Measurements from ENCODE around the gene NTM. TPM values are rescaled to one million over a fixed set of nuclear protein-coding genes. Genes with fewer than 3 reads are reported as not detected.

The NTM gene
- total RNA-seq, 1 experiment from 2014 or later = 9.9 TPM

GRCh38 chr11:131375421-131375820 lies 5.0 kb downstream of the NTM start:
- H4K91ac ChIP-seq (ENCODE audit: insufficient read length, low read depth, low read length) = no peak overlapping the region
- H3K4me2 ChIP-seq (ENCODE audit: insufficient read depth, insufficient read length, low read length) = no peak overlapping the region
- Mint-ChIP-seq H3K27ac (no peak overlapping the region), H3K9me3 (no peaks in the 10 kb centered on the region), H3K36me3 (ENCODE audit: insufficient read depth in 1 of 3, low read depth in 3 of 3) (no peaks in the 10 kb centered on the region), H3K27me3 (ENCODE audit: low read depth) (peaks cover 5% of the 10 kb centered on the region), H3K4me3 (no peak overlapping the region), H3K4me1 (peaks cover 17 to 23% of the 10 kb centered on the region in 2 experiments)
- no peaks in the 10 kb centered on the region for H3K79me1 ChIP-seq (ENCODE audit: insufficient read depth, low read depth, low read length, poor library complexity, severe bottlenecking)
- no peaks in the 10 kb centered on the region for H3K9me3 ChIP-seq (ENCODE audit: control insufficient read depth, low read depth, low read length)
- H3K23me2 ChIP-seq (ENCODE audit: insufficient read length, low read depth, low read length, poor library complexity, severe bottlenecking) = no peaks in the 10 kb centered on the region
- H4K20me1 ChIP-seq (ENCODE audit: control insufficient read depth, insufficient read depth, insufficient read length) = no peaks in the 10 kb centered on the region
- no peak overlapping the region for H2BK20ac ChIP-seq (ENCODE audit: low read depth, low read length, poor library complexity, severe bottlenecking)
- H3K14ac ChIP-seq (ENCODE audit: insufficient read depth, low read length) = no peak overlapping the region
- no peak overlapping the region for H4K8ac ChIP-seq (replicated peaks; ENCODE audit: insufficient read length, low read depth, low read length)
- no peak for DNase-seq
- H3K9ac ChIP-seq (ENCODE audit: extremely low read depth, insufficient read length, low read length) = no peak overlapping the region
- no peak for TF ChIP-seq CTCF (conservative IDR thresholded peaks at IDR 0.05)
- H3K23ac ChIP-seq (ENCODE audit: insufficient read length, low read depth, low read length) = no peak overlapping the region
- H3K4me1 ChIP-seq (ENCODE audit: insufficient read depth, low read length) = peaks cover 16% of the 10 kb centered on the region; the same call in 1 of the 2 replicates
- H3K27ac ChIP-seq (ENCODE audit: insufficient read length, low read depth, low read length) = no peak overlapping the region
- WGBS (ENCODE audit: extremely low coverage, insufficient read length, low lambda C conversion rate) = no CpG with 5 or more reads among the region's 4 CpGs
- no peak overlapping the region for H4K5ac ChIP-seq (ENCODE audit: insufficient read length, low read depth, low read length)
- H2AFZ ChIP-seq (ENCODE audit: low read length) = no peak overlapping the region
- no peak overlapping the region for H3T11ph ChIP-seq (ENCODE audit: low read length)
- no peak overlapping the region for H2AK5ac ChIP-seq (ENCODE audit: insufficient read length, low read length)
- no peak overlapping the region for H2BK15ac ChIP-seq (ENCODE audit: low read depth, low read length)
- H2BK5ac ChIP-seq (ENCODE audit: insufficient read length, low read length) = no peak overlapping the region
- no peak overlapping the region for H2BK120ac ChIP-seq (ENCODE audit: low read depth, low read length, poor library complexity, severe bottlenecking)
- no peak overlapping the region for H3K18ac ChIP-seq (ENCODE audit: insufficient read length, low read depth, low read length)
- no peaks in the 10 kb centered on the region for H3K79me2 ChIP-seq (ENCODE audit: insufficient read depth, low read length)
- H3K4ac ChIP-seq (ENCODE audit: low read depth, low read length) = no peak overlapping the region
- no peaks in the 10 kb centered on the region for H3K27me3 ChIP-seq (ENCODE audit: insufficient read depth, low read length)
- no peak overlapping the region for H3K56ac ChIP-seq (ENCODE audit: insufficient read length, low read depth, low read length)
- H2BK12ac ChIP-seq (ENCODE audit: insufficient read length, low read depth, low read length) = no peak overlapping the region
